CD4-positive, alpha-beta memory T cell (primary cell): Measurements from ENCODE around the gene APH1B. TPM values are rescaled to one million over a fixed set of nuclear protein-coding genes. Genes with fewer than 3 reads are reported as not detected.

Experiments
- CTCF ChIA-PET: fragments of 350-600 bp; sonication (Branson Sonifier 250); formaldehyde crosslinking; loops from one replicate; lab custom pipeline; 2021; ENCODE audit warnings: inconsistent platforms; ENCODE audit not compliant: partially characterized antibody; lab: Charles Lee
- POLR2A ChIA-PET: fragments of 350-600 bp; sonication (Branson Sonifier 250); formaldehyde crosslinking; loops from one replicate; lab custom pipeline; 2021; ENCODE audit not compliant: partially characterized antibody; lab: Charles Lee
- DNase-seq, 5 donors: peaks; one replicate each; pipeline versions ENCODE4 v3.0.0 to v3.0.0-alpha.2; 2020 to 2022; ENCODE audit warnings: mixed read lengths in 1 of 5
- H3K27ac ChIP-seq: one replicate; pipeline ENCODE4 v1.7.0; 2013; ENCODE audit warnings: low read depth, low read length
- H3K27me3 ChIP-seq: 2 replicates; pipeline ENCODE4 v1.7.0; 2013; ENCODE audit warnings: mild to moderate bottlenecking, low read length, moderate library complexity; ENCODE audit not compliant: insufficient read depth
- H3K36me3 ChIP-seq: 2 replicates; pipeline ENCODE4 v1.7.0; 2013; ENCODE audit warnings: mild to moderate bottlenecking, low read length, moderate library complexity; ENCODE audit not compliant: insufficient read depth
- H3K4me1 ChIP-seq: 2 replicates; pipeline ENCODE4 v1.7.0; 2013; ENCODE audit warnings: mild to moderate bottlenecking, low read length, moderate library complexity; ENCODE audit not compliant: insufficient read depth
- H3K4me3 ChIP-seq, 2 donors: one replicate each; pipeline ENCODE4 v1.7.0; 2013; ENCODE audit warnings: low read length in 2 of 2, mild to moderate bottlenecking in 1 of 2
- H3K9me3 ChIP-seq, 2 donors: one replicate each; pipeline ENCODE4 v1.7.0; 2013; ENCODE audit warnings: low read length in 2 of 2, control low read depth in 1 of 2; ENCODE audit not compliant: control insufficient read depth in 1 of 2
- H3K27ac Mint-ChIP-seq, 7 donors: one replicate each; pipeline ENCODE4 v1.8.0; 2020 to 2021; ENCODE audit warnings: mixed read lengths in 7 of 7, mild to moderate bottlenecking in 6 of 7, inconsistent platforms in 3 of 7, moderate library complexity in 3 of 7
- H3K27me3 Mint-ChIP-seq, 2 donors: one replicate each; pipeline ENCODE4 v1.8.0; 2020 to 2021; ENCODE audit warnings: mixed read lengths in 2 of 2
- H3K36me3 Mint-ChIP-seq, 2 donors: one replicate each; pipeline ENCODE4 v1.8.0; 2020 to 2021; ENCODE audit warnings: mixed read lengths in 2 of 2, inconsistent platforms in 1 of 2, mild to moderate bottlenecking in 1 of 2
- H3K4me1 Mint-ChIP-seq, 4 donors: one replicate each; pipeline ENCODE4 v1.8.0; 2020 to 2021; ENCODE audit warnings: mixed read lengths in 4 of 4, mild to moderate bottlenecking in 1 of 4
- H3K4me3 Mint-ChIP-seq, 8 donors: one replicate each; pipeline ENCODE4 v1.8.0; 2020 to 2021; ENCODE audit warnings: mixed read lengths in 8 of 8, mild to moderate bottlenecking in 7 of 8, moderate library complexity in 6 of 8, inconsistent platforms in 3 of 8
- H3K9me3 Mint-ChIP-seq, 8 donors: one replicate each; pipeline ENCODE4 v1.8.0; 2020 to 2021; ENCODE audit warnings: mixed read lengths in 8 of 8, mild to moderate bottlenecking in 5 of 8, inconsistent platforms in 3 of 8, moderate library complexity in 1 of 8
- intact Hi-C: fragments of 100-400 bp; cut with micrococcal nuclease; formaldehyde crosslinking; loops from one replicate; pipeline ENCODE4 v1.15.1; 2023
- polyA plus RNA-seq, 2 donors: library from polyadenylated mRNA; unstranded; fragments of 300-500 nt; fragmentation: Illumina TruSeq; gene quantifications; one replicate each; pipeline ENCODE4 v1.2.3, GENCODE V29; 2021
- total RNA-seq, 2 experiments: library from RNA; stranded (reverse); gene quantifications; one replicate each; pipeline ENCODE4 v1.2.3, GENCODE V29; 2021

APH1B gene
- total and polyA plus RNA-seq, 4 experiments from 2014 or later = 11.9 to 28.4 (median 18.2) TPM

DNA sequence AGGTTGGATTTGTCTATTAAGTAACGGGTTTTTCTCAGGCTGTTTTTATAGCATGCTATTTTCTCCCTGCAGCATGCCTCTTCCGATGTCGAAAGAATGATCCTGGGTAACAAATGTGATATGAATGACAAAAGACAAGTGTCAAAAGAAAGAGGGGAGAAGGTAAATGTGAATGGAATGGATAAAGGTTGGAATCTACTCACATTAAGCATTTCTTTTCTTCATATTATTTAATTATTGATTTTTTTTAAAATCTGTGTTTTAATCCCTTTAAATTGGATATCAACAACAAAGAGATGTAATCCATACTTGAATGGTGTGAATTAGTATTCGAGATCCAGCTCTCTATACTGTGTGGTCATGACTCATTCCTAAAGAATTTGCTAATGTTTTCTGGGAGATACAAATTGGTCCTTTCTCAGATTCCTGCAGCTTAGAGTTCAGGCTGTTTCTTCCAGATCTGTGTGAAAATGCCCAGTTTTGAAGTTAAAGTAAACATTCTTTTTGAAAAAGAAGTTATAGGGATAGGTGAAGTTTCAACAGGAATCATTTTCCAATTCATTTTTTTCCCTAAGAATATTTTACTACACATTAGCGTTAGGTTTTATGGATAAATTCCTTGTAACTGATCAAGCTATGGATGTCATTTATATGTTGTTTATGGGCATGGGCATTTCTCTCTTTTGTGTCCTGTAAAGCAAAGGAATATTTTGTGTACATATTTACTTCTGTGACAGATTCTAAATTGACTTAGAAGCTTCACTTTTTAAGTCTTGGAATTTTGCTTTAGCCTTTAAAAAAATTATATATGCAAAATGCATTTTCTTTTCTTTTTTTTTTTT lies 20.8 kb upstream of the APH1B start:
- Mint-ChIP-seq H3K36me3 (peaks cover 33 to 71% of the 10 kb centered on the region in 2 donors), H3K4me3 (no peak overlapping the region), H3K4me1 (peaks cover 2 to 22% (median 14%) of the 10 kb centered on the region in 4 donors), H3K27ac (peak overlapping the region in 4 of 7 donors; percentile 3 to 63 (median 55)), H3K27me3 (no peaks in the 10 kb centered on the region), H3K9me3 (no peaks in the 10 kb centered on the region)
- H3K9me3 ChIP-seq = no peaks in the 10 kb centered on the region
- no peak for DNase-seq
- intact Hi-C loops = no loop called here
- H3K4me3 ChIP-seq = no peak overlapping the region
- H3K27me3 ChIP-seq = no peaks in the 10 kb centered on the region
- peaks cover 25% of the 10 kb centered on the region for H3K36me3 ChIP-seq
- ChIA-PET CTCF (no interaction called here), POLR2A (no interaction called here)
- no peaks in the 10 kb centered on the region for H3K4me1 ChIP-seq
- H3K27ac ChIP-seq = no peak overlapping the region

DNA sequence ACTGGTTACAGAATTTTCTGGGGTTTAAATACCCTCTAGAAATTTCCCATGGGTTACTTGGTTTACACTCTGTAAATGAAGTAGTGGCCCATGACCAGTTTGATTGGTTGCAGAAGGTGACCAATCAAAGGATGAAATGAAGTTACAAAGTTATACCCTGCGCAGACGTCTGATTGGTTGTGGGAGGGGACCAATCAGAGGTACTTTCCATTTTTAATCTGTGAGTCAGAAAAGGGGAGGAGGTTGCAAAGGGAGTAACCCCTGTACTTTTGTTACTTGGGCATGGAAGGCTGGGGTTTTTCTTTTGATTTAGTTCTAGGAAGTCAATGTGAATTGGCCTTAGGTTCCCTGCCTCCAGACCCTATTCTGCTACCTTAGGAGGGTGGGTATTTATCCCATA lies 18.7 kb upstream of the APH1B start:
- Mint-ChIP-seq H3K27ac (peak overlapping the region in 2 of 7 donors; percentile 24 to 86), H3K4me3 (no peak overlapping the region), H3K4me1 (peaks cover 2 to 14% (median 11%) of the 10 kb centered on the region in 4 donors), H3K27me3 (no peaks in the 10 kb centered on the region), H3K36me3 (peaks cover 39 to 75% of the 10 kb centered on the region in 2 donors), H3K9me3 (no peaks in the 10 kb centered on the region)
- Histone ChIP-seq H3K27me3 (no peaks in the 10 kb centered on the region), H3K4me1 (no peaks in the 10 kb centered on the region), H3K4me3 (no peak overlapping the region), H3K36me3 (peaks cover 37% of the 10 kb centered on the region), H3K9me3 (no peaks in the 10 kb centered on the region), H3K27ac (no peak overlapping the region)
- ChIA-PET POLR2A (no interaction called here), CTCF (no interaction called here)
- DNase-seq = no peak
- intact Hi-C loops = no loop called here

DNA sequence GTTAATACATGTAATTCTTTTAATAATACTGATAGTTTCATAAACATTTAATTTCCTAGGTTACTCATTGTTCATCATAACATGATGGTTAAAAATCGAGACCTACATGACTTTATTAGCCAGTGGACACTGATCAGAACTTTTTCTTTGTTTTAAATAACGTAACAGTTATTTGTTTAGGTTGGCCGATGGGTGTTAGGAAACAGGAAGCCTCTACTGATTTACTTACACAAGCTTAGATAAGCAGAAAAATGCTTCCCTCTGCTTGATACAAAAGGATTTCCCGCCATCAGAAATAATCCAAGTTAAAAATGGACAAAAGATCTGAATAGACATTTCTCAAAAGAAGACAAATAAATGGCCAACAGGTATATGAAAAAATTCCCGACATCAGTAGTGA lies 16.6 kb upstream of the APH1B start:
- Mint-ChIP-seq H3K27ac (peak overlapping the region in 2 of 7 donors; percentile 47 to 64), H3K27me3 (no peaks in the 10 kb centered on the region), H3K4me1 (peaks cover 0 to 4% (median 0%) of the 10 kb centered on the region in 4 donors), H3K4me3 (no peak overlapping the region), H3K36me3 (peaks cover 45 to 72% of the 10 kb centered on the region in 2 donors), H3K9me3 (no peaks in the 10 kb centered on the region)
- no peaks in the 10 kb centered on the region for H3K27me3 ChIP-seq
- no peak for DNase-seq
- intact Hi-C loops = no loop called here
- ChIA-PET CTCF (interaction anchor here (1.0 kb wide), 1 partner anchor 94 kb away, joined by 5 read pairs; no protein-coding TSS in a partner anchor), POLR2A (no interaction called here)
- peaks cover 47% of the 10 kb centered on the region for H3K36me3 ChIP-seq
- no peak overlapping the region for H3K4me3 ChIP-seq
- H3K9me3 ChIP-seq = no peaks in the 10 kb centered on the region
- no peak overlapping the region for H3K27ac ChIP-seq
- H3K4me1 ChIP-seq = no peaks in the 10 kb centered on the region

DNA sequence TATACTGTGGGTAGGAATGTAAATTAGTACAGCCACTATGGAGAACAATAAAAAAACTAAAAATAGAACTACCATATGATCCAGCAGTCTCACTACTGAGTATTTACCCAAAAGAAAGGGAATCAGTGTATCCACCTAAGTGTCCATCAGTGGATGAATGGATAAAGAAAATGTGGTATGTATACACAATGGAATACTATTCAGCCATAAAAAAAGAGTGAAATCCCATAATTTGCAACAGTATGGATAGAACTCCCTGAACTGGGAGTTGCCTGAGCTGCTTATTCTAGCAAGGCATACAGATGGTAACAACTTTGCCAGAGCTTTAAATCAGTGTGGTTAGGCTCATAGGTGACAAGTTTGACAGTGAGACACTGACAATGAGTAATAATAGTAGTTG lies 16.1 kb upstream of the APH1B start:
- Histone ChIP-seq H3K36me3 (peaks cover 47% of the 10 kb centered on the region), H3K4me1 (no peaks in the 10 kb centered on the region), H3K27ac (no peak overlapping the region), H3K4me3 (no peak overlapping the region), H3K9me3 (no peaks in the 10 kb centered on the region), H3K27me3 (no peaks in the 10 kb centered on the region)
- H3K9me3 Mint-ChIP-seq = no peaks in the 10 kb centered on the region
- intact Hi-C loops = no loop called here
- H3K36me3 Mint-ChIP-seq = peaks cover 41 to 71% of the 10 kb centered on the region in 2 donors
- no peaks in the 10 kb centered on the region for H3K27me3 Mint-ChIP-seq
- peak overlapping the region in 1 of 7 donors; percentile 64 for H3K27ac Mint-ChIP-seq
- DNase-seq = no peak
- H3K4me1 Mint-ChIP-seq = peaks cover 0 to 2% (median 0%) of the 10 kb centered on the region in 4 donors
- ChIA-PET POLR2A (interaction anchor here (1.2 kb wide), 1 partner anchor 16 kb away, joined by 3 read pairs; no protein-coding TSS in a partner anchor), CTCF (interaction anchor here (1.1 kb wide), 1 partner anchor 104 kb away, joined by 3 read pairs; the partner anchor contains the start of gene RPS27L)
- H3K4me3 Mint-ChIP-seq = no peak overlapping the region

DNA sequence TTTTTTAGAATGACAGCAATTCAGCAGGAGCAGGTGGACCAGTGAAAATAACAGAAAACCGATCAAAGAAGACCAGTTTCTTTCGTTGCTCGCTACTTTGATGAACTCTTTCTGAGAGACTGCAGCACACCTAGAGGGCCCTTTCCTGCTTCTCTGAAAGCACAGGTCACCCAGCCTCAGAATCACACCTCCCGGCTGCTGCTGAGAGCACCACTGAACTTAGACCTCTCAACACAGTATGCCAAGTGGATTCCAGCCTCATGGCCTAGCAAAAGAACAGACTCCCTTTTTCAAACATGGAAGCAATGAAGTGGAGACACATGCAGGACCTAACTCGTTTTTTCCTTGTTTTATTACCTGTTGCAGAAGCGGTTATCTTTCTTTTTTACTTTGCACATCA lies 13.9 kb upstream of the APH1B start:
- no peak overlapping the region for H3K4me3 ChIP-seq
- no peaks in the 10 kb centered on the region for H3K27me3 ChIP-seq
- H3K27ac ChIP-seq = no peak overlapping the region
- H3K4me1 Mint-ChIP-seq = peaks cover 0 to 1% (median 0%) of the 10 kb centered on the region in 4 donors
- no peak for DNase-seq
- H3K4me1 ChIP-seq = no peaks in the 10 kb centered on the region
- ChIA-PET CTCF (no interaction called here), POLR2A (interaction anchor here (0.6 kb wide), 1 partner anchor 107 kb away, joined by 3 read pairs; the partner anchor contains the start of gene RPS27L)
- peak overlapping the region in 1 of 7 donors; percentile 18 for H3K27ac Mint-ChIP-seq
- H3K36me3 Mint-ChIP-seq = peaks cover 31 to 67% of the 10 kb centered on the region in 2 donors
- no peaks in the 10 kb centered on the region for H3K9me3 Mint-ChIP-seq
- intact Hi-C loops = no loop called here
- H3K4me3 Mint-ChIP-seq = no peak overlapping the region
- no peaks in the 10 kb centered on the region for H3K27me3 Mint-ChIP-seq
- no peaks in the 10 kb centered on the region for H3K9me3 ChIP-seq
- H3K36me3 ChIP-seq = peaks cover 43% of the 10 kb centered on the region

DNA sequence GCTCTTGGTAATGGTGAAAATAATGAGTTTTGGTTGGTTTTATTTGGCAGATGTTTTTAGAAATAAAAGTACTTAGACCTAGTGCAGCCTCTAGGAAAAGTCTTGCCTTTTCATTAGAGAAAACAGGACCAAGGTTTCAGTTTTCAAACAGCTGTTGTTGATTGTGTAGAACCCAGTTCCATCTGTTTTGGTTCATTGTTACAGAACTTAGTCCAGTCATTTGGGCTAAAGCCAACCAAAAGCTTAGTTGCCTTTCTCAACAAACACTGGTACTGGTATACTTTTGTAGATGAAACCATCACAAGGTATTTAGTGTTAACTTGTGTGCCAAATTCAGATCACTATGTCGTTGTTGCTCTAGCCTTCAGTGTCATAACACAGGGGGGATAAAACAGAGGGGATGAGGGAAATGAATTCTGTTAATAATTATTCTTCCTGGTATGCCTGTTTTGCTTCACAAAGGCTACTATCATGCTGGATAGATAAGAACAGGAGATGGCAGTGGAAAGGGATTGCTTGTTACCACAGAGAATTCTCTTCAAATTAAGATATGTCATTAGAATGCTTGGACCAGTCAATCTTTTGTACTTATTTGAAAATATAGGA lies 12.6 kb upstream of the APH1B start:
- Mint-ChIP-seq H3K27ac (peak overlapping the region in 3 of 7 donors; percentile 10 to 51 (median 10)), H3K9me3 (peaks cover 0 to 1% (median 0%) of the 10 kb centered on the region in 8 donors), H3K4me1 (peaks cover 0 to 5% (median 1%) of the 10 kb centered on the region in 4 donors), H3K4me3 (no peak overlapping the region), H3K36me3 (peaks cover 35 to 63% of the 10 kb centered on the region in 2 donors), H3K27me3 (no peaks in the 10 kb centered on the region)
- POLR2A ChIA-PET = interaction anchor here (0.6 to 1.4 kb wide), 3 partner anchors 73 to 830 kb away, joined by 3 to 6 read pairs (median 4); partner anchors contain the start of gene RPS27L
- peaks cover 42% of the 10 kb centered on the region for H3K36me3 ChIP-seq
- H3K4me1 ChIP-seq = no peaks in the 10 kb centered on the region
- no peak overlapping the region for H3K4me3 ChIP-seq
- intact Hi-C loops = no loop called here
- H3K9me3 ChIP-seq = no peaks in the 10 kb centered on the region
- no peak overlapping the region for H3K27ac ChIP-seq
- CTCF ChIA-PET = interaction anchor here (1.0 to 1.3 kb wide), 2 partner anchors 73 to 170 kb away, joined by 3 to 4 read pairs; no protein-coding TSS in a partner anchor
- H3K27me3 ChIP-seq = no peaks in the 10 kb centered on the region
- DNase-seq = no peak
